Testis (tissue), 2 donors: ENCODE results near the gene PSMB2.

Source experiments
- POLR2A ChIP-seq: fragments of 450-650 bp; IDR thresholded peaks from one replicate; pipeline ENCODE4 v1.6.1; 2017; ENCODE audit warnings: antibody characterized with exemption, mild to moderate bottlenecking, moderate library complexity
- TF ChIP-seq, protein P1 (sequence below), 3 experiments: fragments of 450-650 bp in 2 of 3; fragments of 200-600 bp in 1 of 3; sonication (generic) in 1 of 3; IDR thresholded peaks; one replicate each; pipeline ENCODE4 v1.5.1; 2016 to 2019; ENCODE audit warnings: antibody characterized with exemption in 3 of 3, mild to moderate bottlenecking in 2 of 3, moderate library complexity in 1 of 3

DNA sequence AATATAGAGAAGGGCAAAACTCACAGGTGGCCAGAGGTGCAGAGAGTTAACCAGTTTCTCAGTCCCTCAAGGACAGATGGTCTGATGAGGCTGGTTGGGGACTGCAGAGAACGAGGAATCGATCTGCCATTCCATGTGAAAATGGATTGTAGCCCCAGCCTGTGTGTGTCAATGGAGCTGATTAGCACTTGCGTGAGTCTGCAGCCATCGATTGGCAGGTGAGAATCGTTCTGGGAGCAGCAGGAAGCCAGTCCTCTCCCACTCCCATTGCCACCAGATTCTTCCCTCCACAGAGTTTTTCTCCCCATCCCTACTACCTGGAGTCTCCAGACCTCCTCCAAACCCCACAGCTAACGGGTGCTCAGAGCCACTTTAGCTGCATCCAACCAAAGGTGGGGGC is 18.3 kb upstream of the PSMB2 start:
- TF ChIP-seq POLR2A, result no peak
- TF ChIP-seq, protein P1, sequence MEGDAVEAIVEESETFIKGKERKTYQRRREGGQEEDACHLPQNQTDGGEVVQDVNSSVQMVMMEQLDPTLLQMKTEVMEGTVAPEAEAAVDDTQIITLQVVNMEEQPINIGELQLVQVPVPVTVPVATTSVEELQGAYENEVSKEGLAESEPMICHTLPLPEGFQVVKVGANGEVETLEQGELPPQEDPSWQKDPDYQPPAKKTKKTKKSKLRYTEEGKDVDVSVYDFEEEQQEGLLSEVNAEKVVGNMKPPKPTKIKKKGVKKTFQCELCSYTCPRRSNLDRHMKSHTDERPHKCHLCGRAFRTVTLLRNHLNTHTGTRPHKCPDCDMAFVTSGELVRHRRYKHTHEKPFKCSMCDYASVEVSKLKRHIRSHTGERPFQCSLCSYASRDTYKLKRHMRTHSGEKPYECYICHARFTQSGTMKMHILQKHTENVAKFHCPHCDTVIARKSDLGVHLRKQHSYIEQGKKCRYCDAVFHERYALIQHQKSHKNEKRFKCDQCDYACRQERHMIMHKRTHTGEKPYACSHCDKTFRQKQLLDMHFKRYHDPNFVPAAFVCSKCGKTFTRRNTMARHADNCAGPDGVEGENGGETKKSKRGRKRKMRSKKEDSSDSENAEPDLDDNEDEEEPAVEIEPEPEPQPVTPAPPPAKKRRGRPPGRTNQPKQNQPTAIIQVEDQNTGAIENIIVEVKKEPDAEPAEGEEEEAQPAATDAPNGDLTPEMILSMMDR (IDR thresholded peaks at IDR 0.05), result no peak
